Germinal center (tissue), 1 donor: Measurements from ENCODE around the gene KCTD14.
"Not testable (repeated sequence)": the region's sequence is repeated elsewhere in the genome, so short reads cannot be mapped to it uniquely, and the experiment has no call there.

Experiments
- DNase-seq: peaks from one replicate; pipeline ENCODE4 v3.0.0; 2012; ENCODE audit warnings: mixed read lengths, low spot score

The KCTD14 gene, protein sequence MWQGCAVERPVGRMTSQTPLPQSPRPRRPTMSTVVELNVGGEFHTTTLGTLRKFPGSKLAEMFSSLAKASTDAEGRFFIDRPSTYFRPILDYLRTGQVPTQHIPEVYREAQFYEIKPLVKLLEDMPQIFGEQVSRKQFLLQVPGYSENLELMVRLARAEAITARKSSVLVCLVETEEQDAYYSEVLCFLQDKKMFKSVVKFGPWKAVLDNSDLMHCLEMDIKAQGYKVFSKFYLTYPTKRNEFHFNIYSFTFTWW

DNA sequence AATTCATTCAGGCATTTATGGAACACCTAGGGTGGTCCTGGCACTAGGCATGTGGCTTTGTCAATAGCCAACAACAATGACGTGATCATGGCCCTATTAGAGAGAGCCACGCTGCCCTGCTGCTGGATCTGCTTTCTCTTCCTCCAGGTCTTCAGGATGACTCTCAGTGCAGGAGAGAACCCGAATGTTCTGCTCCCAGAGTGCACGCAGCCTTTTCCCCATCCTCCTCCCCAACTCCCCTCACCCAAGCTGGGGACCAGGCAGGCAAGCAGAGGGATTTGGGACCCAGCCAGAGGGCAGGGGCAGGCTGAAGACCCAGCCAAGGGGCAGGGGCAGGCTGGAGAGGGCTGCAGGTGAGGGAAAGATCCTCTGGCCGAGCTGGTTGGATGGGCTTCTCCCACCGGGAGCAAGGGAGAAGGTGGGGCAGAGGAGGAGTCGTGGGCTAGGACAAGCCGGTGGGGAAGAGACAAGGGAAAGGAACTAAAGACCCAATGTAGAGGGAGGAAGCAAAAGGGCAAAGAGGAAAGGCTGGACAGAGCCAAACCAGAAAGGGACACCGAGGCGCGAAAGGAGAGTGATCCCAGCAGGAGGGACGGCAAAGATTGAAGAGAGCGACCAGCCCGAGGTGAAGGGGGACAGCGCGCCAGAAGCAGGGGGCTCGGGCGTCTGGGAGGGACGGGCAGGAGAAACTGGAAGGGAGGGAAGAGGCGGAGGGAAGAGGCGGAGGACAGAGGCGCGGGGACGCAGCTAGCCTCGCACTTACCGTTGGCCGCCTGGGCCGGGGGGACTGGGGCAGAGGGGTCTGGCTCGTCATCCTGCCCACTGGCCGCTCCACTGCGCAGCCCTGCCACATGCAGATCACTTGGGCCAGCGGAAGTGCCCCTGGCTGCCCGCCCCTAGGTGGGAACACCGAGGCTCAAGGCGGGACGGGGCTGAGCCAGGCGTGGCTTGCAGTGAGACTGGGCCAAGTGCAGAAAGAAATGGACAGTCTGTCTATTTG lies at the start of gene KCTD14:
TSS of gene KCTD14 (minus strand) at position 880 of the 1,000 bp plus-strand sequence. CDS start at position 853, 27 bp downstream.
- no peak for DNase-seq

DNA sequence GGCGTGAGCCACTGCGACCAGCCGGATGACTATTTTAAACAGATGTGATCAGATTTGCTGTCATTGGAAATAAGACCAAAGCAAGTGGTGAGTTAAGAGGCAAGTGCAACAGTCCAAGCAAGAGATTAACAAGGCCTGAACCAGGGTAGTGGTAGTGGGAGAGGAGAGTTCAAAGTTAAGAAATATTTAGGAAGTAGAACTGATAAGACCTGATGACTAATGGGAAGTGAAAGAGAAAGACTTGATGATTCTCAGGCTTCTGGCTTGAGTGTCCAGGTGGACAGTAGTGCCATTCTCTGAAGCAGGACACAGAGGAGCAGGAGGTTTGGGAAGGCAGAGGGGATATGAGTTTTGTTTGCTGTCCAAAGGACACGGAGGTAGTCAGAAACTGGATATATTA lies 49.4 kb upstream of the KCTD14 start:
- DNase-seq, result no peak

DNA sequence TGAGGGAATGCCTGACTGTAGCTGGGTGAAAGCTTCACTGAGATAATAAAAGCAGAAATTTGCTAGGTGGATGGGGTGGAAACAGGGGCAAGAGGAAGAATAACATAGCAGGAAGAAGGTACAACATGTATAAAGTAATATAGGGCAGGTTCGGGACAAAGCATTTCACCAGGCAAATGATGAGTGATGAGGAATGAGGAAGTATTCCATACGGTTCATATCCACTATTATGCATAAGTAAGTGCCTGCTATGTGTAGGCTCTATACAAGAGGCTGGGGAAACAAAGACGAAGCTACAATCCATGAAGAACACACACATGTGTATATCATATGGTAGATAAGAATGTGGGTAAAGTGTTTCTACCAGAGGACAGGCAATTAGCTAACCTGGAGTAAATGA lies 48.6 kb upstream of the KCTD14 start:
- no peak for DNase-seq

DNA sequence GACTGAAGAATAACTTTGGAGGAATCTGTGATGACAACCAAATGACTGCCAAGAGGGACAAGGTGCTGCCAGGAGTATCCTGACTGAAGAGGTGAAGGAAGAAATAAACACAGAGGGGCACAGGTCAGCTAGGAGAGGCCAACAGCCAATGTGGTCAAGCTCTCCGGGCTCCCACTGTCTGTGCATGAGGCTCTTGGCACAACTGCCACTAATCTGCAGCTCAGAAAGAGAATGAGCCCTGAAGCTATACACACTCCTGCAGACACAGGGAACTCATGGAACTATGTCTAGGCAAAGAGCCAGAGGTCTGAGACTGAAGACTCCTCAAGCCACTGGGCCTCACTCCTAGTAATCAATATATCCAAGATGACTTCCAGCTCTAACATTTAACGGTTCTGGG lies 47.5 kb upstream of the KCTD14 start:
- DNase-seq, result no peak

DNA sequence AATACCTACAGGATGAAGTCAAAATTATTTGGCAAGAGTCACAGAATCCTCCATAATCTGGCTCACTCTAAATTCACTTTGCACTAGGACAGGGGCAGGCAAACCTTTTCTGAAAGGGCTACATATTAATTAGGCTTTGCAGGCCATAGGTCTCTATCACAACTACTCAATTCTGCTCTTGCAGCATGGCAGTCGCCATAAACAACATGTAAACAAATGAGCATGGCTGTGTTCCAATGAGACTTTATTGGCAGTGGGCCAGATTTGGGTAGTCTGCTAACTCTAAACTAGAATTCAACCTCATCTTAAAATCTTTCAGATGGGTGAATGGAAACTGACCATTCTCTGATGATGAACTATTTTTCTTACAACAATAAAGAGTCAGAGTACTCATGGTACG lies 46.4 kb upstream of the KCTD14 start:
- no peak for DNase-seq

DNA sequence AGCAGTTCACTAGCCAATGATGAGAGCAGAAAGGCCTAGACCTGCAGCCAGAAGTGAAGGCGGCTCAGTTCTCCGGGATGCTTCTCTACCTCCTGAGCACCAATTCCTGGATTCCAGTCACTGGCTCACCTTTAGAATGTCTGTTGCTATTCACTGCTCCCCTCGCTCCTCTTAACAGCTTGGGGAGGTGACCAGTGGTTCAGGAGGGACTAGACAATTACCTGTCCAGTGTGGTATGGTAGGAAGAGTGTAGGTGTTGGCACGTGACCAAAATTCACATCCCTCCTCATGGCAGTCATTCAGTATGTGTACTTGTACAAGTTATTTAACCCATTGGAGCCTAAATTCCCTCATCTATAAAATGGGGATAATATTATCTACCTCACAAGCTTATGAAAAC lies 44.6 kb upstream of the KCTD14 start:
- no peak for DNase-seq

DNA sequence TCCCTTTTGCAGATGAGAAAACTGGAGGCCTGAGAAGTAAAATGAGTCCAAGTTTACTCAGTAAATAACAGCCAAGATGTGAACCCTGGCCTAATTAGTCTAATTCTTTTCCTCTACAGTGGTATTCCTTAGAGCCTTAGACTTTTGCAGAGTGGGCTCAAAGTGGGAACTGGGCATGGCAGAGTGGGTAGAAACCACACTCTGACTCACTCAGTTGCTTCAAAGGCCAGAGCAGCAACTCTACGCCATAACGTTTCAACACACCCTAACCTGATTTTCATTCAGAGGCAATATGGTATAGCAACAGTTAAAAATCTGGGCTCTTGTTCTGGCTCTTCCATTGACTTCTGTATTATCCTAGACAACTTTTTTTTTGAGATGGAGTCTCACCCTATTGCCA lies 43.4 kb upstream of the KCTD14 start:
- no peak for DNase-seq

DNA sequence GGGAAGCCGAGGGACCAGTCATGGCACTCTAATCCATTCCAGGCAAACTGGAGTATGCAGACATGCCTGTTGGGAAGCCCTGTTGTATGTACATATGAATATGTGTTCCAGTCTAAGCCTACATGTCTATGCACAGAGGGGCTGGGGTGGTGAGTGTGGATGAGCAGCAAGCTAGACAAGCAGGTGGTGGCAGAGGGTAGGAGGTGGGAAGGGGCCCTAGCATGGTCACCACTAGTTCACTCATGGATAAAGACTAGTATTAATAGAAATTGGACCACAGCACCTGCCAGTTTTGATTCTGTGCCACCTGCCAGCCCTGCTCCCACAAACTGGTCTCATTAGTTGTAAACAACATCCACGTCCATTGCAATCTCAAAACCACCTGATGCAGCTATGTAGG lies 42.1 kb upstream of the KCTD14 start:
- DNase-seq, result no peak

DNA sequence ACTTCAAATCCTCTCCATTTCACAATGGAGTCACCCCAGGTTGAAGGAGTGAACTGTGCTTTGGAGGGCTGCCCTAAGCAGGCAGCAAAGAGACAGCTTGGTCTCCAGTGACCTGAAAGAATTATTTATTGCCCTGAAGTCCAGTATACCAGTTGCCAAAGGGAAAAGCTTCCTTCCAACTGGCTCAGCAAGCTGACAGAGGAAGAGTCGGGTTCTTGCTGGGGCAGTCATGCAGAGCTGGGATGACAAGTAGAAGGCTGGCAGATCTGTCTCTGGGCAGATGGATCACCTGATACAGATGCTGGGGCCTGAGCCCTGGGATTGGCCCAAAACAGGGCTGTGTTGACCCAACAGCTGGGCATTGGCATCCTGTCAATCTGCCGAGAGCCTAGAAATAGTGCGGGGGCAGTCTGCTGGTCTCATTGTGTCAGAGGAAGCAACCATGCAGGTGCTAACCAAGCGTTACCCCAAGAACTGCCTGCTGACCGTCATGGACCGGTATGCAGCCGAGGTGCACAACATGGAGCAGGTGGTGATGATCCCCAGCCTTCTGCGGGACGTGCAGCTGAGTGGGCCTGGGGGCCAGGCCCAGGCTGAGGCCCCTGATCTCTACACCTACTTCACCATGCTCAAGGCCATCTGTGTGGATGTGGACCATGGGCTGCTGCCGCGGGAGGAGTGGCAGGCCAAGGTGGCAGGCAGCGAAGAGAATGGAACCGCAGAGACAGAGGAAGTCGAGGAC lies 40.5 kb upstream of the KCTD14 start, which contains the start of gene THRSP:
TSS of gene THRSP (plus strand) at position 422 of the 742 bp plus-strand sequence. CDS start at position 443, 21 bp downstream.
- no peak for DNase-seq

DNA sequence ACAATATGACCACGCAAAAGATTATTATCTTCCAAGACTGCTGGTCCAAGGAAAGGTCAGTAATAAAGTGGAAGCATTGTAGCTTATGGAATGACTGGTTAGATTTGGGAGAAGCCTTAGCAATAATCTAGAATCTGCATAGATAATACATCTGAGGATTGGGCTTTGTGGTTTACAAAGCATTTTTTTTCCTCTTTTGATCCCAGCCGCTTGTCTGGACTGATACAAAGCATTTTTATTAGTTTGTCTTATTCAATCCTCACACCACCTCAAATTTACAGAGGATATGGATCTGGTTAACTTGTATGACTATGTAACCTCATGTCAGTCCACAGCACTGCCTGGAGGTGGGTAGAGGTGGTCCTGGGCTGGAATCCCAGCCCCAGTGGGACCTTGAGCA lies 39.6 kb upstream of the KCTD14 start:
- no peak for DNase-seq

DNA sequence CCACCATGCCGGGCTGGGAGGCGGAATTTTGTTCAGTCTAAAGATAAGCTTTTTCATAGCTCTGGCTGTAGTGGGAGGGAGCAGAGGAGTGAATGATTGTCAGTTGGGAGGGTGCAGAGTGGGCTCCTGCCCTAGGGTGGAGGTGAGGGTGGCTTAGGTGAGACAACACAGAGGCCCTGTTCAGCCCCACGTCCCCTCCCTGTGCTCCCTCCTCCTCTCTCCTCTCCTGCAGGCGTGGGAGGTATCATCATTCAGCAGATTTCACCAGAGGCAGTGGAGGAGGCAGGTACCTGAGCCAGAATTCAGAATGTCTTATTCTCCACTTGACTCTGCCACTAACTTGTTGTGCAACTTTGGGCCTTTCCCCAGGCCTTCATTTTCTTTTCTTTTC lies 38.8 kb upstream of the KCTD14 start:
- no peak for DNase-seq

DNA sequence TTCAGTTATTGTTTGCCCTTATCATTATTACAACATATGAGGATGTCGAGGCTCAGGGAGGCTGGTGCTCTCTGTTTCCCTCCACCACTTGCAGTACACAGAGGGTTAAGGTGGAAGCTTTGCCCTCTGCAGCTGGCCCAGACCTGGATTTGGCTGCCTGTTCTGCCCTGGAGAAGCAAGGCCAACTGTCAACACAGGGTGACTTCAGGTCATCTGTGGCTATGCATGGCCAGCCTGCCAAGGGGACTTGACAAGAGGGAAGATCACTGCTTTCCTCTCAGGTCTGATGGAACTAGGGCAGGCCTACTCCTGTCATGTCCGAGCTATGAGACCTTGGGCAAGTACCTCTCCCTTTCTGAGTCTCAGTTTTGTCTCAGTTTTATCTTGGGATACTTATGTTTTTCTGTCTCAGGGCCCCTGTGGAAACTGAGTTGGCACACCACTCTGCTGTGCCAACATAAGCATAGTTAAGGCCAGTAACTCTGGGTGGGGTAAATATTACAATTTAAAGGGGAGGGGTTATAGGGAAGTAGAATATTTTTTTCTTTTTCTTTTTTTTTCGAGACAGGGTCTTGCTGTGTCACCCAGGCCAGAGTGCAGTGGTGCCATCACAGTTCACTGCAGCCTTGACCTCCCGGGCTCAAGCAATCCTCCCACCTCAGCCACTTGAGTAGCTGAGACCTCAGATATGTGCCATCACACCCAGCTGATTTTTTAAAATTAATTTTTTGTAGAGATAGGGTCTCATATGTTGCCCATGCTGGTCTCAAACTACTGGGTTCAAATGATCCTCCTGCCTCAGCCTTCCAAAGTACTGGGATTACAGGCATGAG lies 38.2 kb upstream of the KCTD14 start:
- no peak for DNase-seq

DNA sequence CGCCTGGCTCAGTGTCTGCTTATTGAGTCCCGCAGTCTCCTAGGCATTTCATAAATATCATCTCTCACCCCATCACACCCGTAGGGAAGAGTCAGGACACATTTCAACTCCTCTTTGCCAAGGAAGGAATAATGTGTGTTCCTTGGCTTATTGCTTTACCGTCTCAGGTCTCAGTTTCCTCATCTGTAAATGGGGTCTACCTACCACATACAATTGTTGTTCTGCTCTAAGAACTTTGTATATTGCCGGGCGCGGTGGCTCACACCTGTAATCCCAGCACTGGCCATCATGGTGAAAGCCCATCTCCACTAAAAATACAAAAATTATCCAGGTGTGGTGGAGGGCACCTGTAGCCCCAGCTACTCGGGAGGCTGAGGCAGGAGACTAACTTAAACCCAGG lies 37.5 kb upstream of the KCTD14 start:
- no peak for DNase-seq

DNA sequence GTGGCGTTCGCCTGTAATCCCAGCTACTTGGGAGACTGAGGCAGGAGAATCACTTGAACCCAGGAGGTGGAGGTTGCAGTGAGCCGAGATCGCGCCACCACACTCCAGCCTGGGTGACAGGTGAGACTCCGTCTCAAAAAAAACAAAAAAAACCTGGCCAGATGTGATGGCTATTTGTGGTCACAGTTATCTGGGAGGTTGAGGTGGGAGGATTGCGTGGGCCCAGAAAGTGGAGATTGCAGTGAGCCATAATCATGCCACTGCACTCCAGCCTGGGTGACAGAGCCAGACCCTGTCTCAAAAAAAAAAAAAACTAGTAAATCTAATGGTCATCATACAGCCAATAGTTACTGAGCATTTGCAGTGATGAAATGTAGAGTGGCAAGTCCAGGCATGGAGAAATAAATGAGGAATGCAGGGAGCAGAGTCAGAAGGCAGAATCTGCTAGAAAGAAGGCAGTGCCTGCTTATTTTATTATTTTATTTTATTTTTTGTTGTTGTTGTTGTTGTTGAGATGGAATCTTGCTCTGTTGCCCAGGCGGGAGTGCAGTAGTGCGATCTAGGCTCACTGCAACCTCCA lies 36.8 kb upstream of the KCTD14 start:
- DNase-seq, result not testable (repeated sequence)

DNA sequence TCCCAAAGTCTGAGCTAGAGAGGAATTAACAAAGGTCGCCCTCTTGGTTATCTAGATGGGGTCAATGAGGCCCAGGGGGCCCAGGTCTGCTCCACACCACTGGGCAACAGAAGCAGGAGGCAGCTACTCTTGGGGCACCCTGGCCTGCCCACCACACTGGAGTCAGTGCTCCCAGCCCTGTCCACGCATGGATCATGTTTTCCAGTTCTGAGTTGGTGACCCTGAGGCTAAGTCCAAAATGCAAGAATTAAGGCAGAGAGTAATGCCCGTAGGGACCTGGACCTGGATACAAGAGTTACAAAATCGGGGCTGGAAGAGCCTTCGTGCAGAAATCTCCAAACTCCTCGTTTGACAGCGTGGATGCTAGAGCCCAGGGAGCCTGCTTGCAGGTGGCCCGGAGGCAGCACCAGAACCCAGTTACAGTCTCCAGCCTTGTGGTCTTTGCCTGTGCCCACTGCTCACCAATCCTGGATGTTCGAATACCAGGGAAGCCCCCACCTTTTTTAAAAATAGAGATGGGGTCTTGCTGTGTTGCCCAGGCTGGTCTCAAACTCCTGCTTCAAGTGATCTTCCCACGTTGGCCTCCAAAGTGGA lies 34.5 kb upstream of the KCTD14 start:
- no peak for DNase-seq

DNA sequence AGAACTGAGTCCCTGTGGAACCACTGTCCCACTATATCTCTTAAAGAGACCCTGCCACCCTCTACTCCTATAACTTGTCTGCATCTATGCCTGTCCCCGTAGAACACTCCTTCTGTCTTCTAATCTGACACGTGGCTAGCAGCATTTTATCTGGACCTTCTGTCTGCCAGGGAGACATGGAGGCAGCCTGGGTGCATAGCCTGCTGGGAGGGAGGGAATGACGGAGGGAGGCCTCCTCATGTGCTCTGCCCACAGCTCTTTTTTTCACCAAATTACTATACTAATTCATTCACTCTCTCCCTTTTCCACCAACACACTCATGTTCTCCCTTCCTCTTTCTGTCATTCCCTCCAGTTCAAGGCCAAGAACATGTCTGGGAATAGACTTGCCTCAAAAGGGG lies 33.0 kb upstream of the KCTD14 start:
- DNase-seq, result no peak

DNA sequence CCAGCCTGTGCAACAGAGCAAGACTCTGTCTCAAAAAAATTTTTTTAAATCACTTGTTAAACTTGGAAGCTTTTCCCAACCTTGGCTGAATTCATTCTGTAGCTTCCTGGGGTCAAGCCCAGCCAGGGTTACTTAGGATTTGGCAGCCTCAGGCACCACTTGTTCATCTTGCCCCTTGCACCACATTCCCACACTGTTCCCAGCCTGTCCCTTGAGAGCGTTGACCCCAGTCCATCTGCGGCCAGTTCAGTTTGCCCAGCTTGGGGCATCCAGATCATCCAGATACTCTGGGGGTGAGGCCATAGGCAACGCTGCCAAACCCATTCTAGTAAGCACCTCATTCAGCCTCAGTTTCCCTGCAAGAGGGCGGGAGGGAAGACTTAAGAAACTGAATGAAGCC lies 31.9 kb upstream of the KCTD14 start:
- DNase-seq, result no peak

DNA sequence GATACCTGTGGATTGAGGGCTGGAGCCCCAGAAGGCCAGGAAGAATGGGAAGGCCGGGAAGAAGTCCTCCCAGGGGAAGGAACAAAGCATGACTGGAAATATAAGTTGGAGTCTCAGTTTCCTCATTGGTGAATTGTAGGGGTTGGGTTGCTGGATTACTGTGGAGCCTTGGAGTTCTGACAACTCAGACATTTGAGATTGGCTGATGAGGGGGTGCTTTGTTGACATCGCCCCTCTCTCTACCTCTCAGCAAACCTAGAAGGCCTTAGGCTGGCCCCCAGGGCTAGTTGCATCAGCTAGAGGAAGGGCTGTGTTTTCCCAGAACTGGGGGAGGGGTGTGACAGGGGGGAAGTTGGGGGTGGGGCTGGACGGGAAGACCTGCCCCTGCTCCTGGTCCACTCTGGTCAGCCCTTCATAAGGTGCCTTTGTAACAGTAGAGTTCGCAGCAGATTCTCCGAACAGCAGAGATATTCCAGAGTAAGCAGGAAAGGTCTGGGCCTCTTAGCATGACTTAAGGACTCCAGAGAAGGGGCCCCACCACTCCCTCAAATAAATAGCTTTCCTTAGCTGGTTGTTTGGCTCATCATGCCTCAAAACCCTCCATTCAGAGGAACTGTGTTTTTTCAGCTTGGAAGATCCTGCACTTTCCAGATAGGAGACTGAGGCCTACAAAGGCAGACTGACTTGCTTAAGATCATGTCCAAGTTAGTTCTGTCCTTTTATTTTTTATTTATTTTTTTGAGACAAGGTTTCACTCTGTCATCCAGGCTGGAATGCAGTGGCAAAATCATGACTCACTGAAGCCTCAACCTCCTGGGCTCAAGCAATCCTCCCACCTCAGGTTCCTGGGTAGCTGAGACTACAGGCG lies 28.1 kb upstream of the KCTD14 start:
- no peak for DNase-seq

DNA sequence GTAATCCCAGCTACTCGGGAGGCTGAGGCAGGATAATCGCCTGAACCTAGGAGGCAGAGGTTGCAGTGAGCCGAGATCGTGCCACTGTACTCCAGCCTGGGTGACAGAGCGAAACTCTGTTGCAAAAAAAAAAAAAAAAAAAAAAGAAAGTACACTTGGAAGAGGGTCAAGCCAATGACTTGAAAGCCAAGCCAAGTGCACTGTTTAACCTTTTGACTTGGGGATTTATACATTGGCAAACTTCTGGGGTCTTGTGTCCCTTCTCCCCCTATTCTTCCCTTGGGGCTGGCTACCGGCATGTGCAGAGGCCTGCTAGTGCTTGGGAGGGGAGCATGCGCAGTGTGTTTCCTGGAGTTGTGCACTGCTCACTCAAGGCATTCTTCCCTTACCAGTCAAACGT lies 26.3 kb upstream of the KCTD14 start:
- no peak for DNase-seq

DNA sequence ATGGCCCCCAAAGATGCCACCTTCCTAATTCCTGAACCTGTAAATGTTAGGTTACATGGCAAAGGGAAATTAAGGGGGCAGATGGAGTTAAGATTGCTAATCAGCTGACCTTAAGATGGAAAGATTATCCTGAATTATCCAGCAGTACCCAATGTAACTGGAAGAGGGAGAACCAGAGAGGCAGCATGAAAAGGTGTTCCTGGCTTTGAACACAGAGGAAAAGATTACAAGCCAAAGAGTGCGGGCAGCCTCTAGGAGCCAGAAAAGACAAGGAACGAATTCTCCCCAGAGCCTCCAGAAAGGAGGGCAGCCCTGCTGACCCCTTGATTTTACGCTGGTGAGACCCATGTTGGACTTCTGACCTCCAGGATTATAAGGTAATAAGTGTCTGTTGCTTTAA lies 25.5 kb upstream of the KCTD14 start:
- DNase-seq, result no peak
